OCI-LY1 (cell line): ENCODE measurements around the gene MAP2K2.

Experiments used
- CTCF ChIP-seq: fragments of 200-600 bp; sonication (generic), shearing (Covaris generic); IDR thresholded peaks from 2 replicates; pipeline ENCODE4 v1.5.1; 2017; ENCODE audit warnings: mild to moderate bottlenecking, antibody characterized with exemption, low read length, moderate library complexity, mixed read lengths
- EZH2 ChIP-seq: fragments of 200-600 bp; sonication (generic), shearing (Covaris generic); IDR thresholded peaks from 2 replicates; pipeline ENCODE4 v1.8.0; 2017; ENCODE audit warnings: borderline replicate concordance, mixed run types, mild to moderate bottlenecking, antibody characterized with exemption, low read length, moderate library complexity, mixed read lengths

GRCh38 chr19:4044990-4045465 lies 78.9 kb downstream of the MAP2K2 start:
- TF ChIP-seq CTCF (no peak), EZH2 (no peak)
